HL-60 (cell line): ENCODE measurements around the gene SLC25A48.

Experiments used
- DNase-seq, 2 experiments: peaks; one replicate each; pipeline ENCODE4 v3.0.0-alpha.2; 2010 to 2020; ENCODE audit warnings: low read depth in 1 of 2, low spot score in 1 of 2
- H3K27ac ChIP-seq: fragments of 250-450 bp; sonication (Bioruptor Pico); replicated peaks from 2 replicates; pipeline ENCODE4 v1.5.1; 2020; ENCODE audit warnings: mild to moderate bottlenecking, moderate library complexity
- H3K27me3 ChIP-seq: fragments of 250-450 bp; sonication (Bioruptor Pico); 2 replicates; pipeline ENCODE4 v1.5.1; 2021; ENCODE audit warnings: mild to moderate bottlenecking, moderate library complexity; ENCODE audit not compliant: insufficient read depth, poor library complexity, severe bottlenecking
- H3K4me3 ChIP-seq: replicated peaks from 2 replicates; pipeline ENCODE4 v1.5.1; 2011; ENCODE audit warnings: mild to moderate bottlenecking, control low read depth, low read length; ENCODE audit not compliant: insufficient read depth
- GABPA ChIP-seq: IDR thresholded peaks from 2 replicates; pipeline ENCODE4 v1.6.1; 2012; ENCODE audit warnings: low read depth
- POLR2AphosphoS5 ChIP-seq: IDR thresholded peaks from 2 replicates; pipeline ENCODE4 v1.6.1; 2012; ENCODE audit warnings: low read depth
- SPI1 ChIP-seq: IDR thresholded peaks from 2 replicates; pipeline ENCODE4 v1.6.1; 2012; ENCODE audit warnings: low read depth, mild to moderate bottlenecking, borderline replicate concordance
- long read RNA-seq: library from polyadenylated mRNA; unstranded; transcript quantifications from one replicate; pipeline ENCODE4 v2.0.0, GENCODE V29; 2020
- TF ChIP-seq, protein P1 (sequence below): IDR thresholded peaks from one replicate; pipeline ENCODE4 v1.5.1; 2011; ENCODE audit warnings: low read length, control low read depth, inconsistent platforms; ENCODE audit not compliant: insufficient read depth
- TF ChIP-seq, protein P2 (sequence below): IDR thresholded peaks from 2 replicates; pipeline ENCODE4 v1.6.1; 2012; ENCODE audit warnings: low read depth; ENCODE audit not compliant: insufficient replicate concordance

The SLC25A48 gene
- long read RNA-seq, result 0 reads

- H3K27me3 ChIP-seq, result no peaks in the 10 kb centered on the region
- no peak within 1 kb of the TSS for H3K4me3 ChIP-seq
- no peak for DNase-seq
- TF ChIP-seq SPI1 (no peak), POLR2AphosphoS5 (no peak), GABPA (no peak)
- TF ChIP-seq, protein P1, sequence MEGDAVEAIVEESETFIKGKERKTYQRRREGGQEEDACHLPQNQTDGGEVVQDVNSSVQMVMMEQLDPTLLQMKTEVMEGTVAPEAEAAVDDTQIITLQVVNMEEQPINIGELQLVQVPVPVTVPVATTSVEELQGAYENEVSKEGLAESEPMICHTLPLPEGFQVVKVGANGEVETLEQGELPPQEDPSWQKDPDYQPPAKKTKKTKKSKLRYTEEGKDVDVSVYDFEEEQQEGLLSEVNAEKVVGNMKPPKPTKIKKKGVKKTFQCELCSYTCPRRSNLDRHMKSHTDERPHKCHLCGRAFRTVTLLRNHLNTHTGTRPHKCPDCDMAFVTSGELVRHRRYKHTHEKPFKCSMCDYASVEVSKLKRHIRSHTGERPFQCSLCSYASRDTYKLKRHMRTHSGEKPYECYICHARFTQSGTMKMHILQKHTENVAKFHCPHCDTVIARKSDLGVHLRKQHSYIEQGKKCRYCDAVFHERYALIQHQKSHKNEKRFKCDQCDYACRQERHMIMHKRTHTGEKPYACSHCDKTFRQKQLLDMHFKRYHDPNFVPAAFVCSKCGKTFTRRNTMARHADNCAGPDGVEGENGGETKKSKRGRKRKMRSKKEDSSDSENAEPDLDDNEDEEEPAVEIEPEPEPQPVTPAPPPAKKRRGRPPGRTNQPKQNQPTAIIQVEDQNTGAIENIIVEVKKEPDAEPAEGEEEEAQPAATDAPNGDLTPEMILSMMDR, result no peak
- TF ChIP-seq, protein P2, sequence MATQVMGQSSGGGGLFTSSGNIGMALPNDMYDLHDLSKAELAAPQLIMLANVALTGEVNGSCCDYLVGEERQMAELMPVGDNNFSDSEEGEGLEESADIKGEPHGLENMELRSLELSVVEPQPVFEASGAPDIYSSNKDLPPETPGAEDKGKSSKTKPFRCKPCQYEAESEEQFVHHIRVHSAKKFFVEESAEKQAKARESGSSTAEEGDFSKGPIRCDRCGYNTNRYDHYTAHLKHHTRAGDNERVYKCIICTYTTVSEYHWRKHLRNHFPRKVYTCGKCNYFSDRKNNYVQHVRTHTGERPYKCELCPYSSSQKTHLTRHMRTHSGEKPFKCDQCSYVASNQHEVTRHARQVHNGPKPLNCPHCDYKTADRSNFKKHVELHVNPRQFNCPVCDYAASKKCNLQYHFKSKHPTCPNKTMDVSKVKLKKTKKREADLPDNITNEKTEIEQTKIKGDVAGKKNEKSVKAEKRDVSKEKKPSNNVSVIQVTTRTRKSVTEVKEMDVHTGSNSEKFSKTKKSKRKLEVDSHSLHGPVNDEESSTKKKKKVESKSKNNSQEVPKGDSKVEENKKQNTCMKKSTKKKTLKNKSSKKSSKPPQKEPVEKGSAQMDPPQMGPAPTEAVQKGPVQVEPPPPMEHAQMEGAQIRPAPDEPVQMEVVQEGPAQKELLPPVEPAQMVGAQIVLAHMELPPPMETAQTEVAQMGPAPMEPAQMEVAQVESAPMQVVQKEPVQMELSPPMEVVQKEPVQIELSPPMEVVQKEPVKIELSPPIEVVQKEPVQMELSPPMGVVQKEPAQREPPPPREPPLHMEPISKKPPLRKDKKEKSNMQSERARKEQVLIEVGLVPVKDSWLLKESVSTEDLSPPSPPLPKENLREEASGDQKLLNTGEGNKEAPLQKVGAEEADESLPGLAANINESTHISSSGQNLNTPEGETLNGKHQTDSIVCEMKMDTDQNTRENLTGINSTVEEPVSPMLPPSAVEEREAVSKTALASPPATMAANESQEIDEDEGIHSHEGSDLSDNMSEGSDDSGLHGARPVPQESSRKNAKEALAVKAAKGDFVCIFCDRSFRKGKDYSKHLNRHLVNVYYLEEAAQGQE, result no peak
- no peak within 1 kb of the TSS for H3K27ac ChIP-seq
Measured at GRCh38 chr5:135834639-135835529, at the start of gene SLC25A48. SLC25A48 (plus strand) TSS chr5:135834663; CDS start chr5:135834848, 185 bp downstream.

GRCh38 chr5:135800656-135801055 is 33.8 kb upstream of the SLC25A48 start:
- no peak overlapping the region for H3K27ac ChIP-seq
- TF ChIP-seq, protein P2, result no peak
- TF ChIP-seq SPI1, result no peak
- TF ChIP-seq, protein P1, result no peak
- no peak for TF ChIP-seq POLR2AphosphoS5
- no peak for TF ChIP-seq GABPA
- no peaks in the 10 kb centered on the region for H3K27me3 ChIP-seq
- no peak for DNase-seq
- H3K4me3 ChIP-seq, result no peak overlapping the region

GRCh38 chr5:135810188-135810943 is 24.1 kb upstream of the SLC25A48 start:
- H3K27ac ChIP-seq, result no peak overlapping the region
- no peak for DNase-seq
- TF ChIP-seq GABPA (no peak), SPI1 (no peak), POLR2AphosphoS5 (no peak)
- TF ChIP-seq, protein P1, result no peak
- TF ChIP-seq, protein P2, result no peak
- H3K27me3 ChIP-seq, result no peaks in the 10 kb centered on the region
- H3K4me3 ChIP-seq, result no peak overlapping the region
